ENCODE data around the gene TLCD2. TPM values are rescaled to one million over a fixed set of nuclear protein-coding genes. Genes with fewer than 3 reads are reported as not detected.

Gene TLCD2
- total and polyA plus RNA-seq, 2 of the 13 experiments (the other 11 are each of a cell fraction or from before 2014, with no cell fraction given): 0.90 to 1.1 TPM

GRCh38 chr17:1686086-1686485 lies 24.1 kb downstream of the TLCD2 start:
- CTCF ChIA-PET (ENCODE audit: low intra/inter-chr PET ratio, low total read pairs): no interaction called here
- H3K9ac ChIP-seq (ENCODE audit: insufficient read depth, low read depth, low read length): no peak overlapping the region
- H3K27ac ChIP-seq (ENCODE audit: extremely low read length, insufficient read depth, low read length): no peak overlapping the region

GRCh38 chr17:1684378-1685189 lies 25.6 kb downstream of the TLCD2 start, which contains the start of gene PRPF8:
Gene PRPF8, minus strand, starts transcription at chr17:1684867. Its CDS starts 296 bp downstream, at chr17:1684571.
- Histone ChIP-seq H4K20me1 (ENCODE audit: insufficient read depth, low read length) (peaks cover 12% of the 10 kb centered on the region), H3K4me3 (replicated peaks in 1 of 3; ENCODE audit: insufficient read depth in 1 of 3, low read depth in 2 of 3, low read length in 3 of 3) (peak within 1 kb of the TSS; percentile 88 to 90 (median 89)), H3K79me2 (ENCODE audit: insufficient read depth, low read length) (peaks cover 27% of the 10 kb centered on the region), H3K36me3 (replicated peaks in 1 of 2; ENCODE audit: control insufficient read depth in 1 of 2, insufficient read depth in 2 of 2, low read length in 2 of 2) (peaks cover 25 to 37% of the 10 kb centered on the region in 2 experiments), H3K27me3 (ENCODE audit: control insufficient read depth in 1 of 2, insufficient read depth in 2 of 2, low read length in 2 of 2) (no peaks in the 10 kb centered on the region), H3K4me2 (ENCODE audit: low read depth, low read length) (peak within 1 kb of the TSS; percentile 83), H3K9me3 (ENCODE audit: low read length) (no peaks in the 10 kb centered on the region), H3K27ac (ENCODE audit: extremely low read length, insufficient read depth, low read length) (peak within 1 kb of the TSS; percentile 88), H3K4me1 (ENCODE audit: insufficient read depth, low read length) (peaks cover 28% of the 10 kb centered on the region), H2AFZ (ENCODE audit: low read length) (peak within 1 kb of the TSS; percentile 72), H3K9ac (ENCODE audit: insufficient read depth, low read depth, low read length) (peak within 1 kb of the TSS; percentile 94)
- TSS peak; percentile 56 for BruUV-seq (replicated peaks)
- peak; percentile 94 for DNase-seq (ENCODE audit: low spot score)
- in situ Hi-C loops (cut with HindIII; ENCODE audit: extremely low pct_ligation_motif_present, low pct_unique_long_range_greater_than_20kb) (no loop called here), intact Hi-C loops (cut with micrococcal nuclease; ENCODE audit: unreplicated experiment) (loop anchor here (2.0 kb wide), 1 partner anchor 32 kb away; no protein-coding TSS in a partner anchor)
- POLR2A ChIA-PET: interaction anchor here (0.6 to 2.9 kb wide), 16 partner anchors 11 to 126 kb away, joined by 3 to 18 read pairs (median 4); partner anchors contain the start of genes RILP and SERPINF1
- peak; percentile 99 for ATAC-seq
- whole genome bisulfite sequencing (ENCODE audit: low lambda C conversion rate): 0% methylated on average over 31 of the region's 72 CpGs
- CTCF ChIA-PET (ENCODE audit: low intra/inter-chr PET ratio, low total read pairs): interaction anchor here (0.5 kb wide), 1 partner anchor 106 kb away, joined by 3 read pairs; no protein-coding TSS in a partner anchor
- peak; percentile 97 for FAIRE-seq
- no peak for TF ChIP-seq RBAK (CRISPR knock-in tag; IDR thresholded peaks at IDR 0.05)
- no peak for TF ChIP-seq ZNF251 (CRISPR knock-in tag; IDR thresholded peaks at IDR 0.05)
- TF ChIP-seq FOXO1 (CRISPR knock-in tag; IDR thresholded peaks at IDR 0.05): peak; percentile 46; the same call in 1 of the 2 replicates
- peak; percentile 78 for TF ChIP-seq MEIS2 (CRISPR knock-in tag; IDR thresholded peaks at IDR 0.05)
- TF ChIP-seq RFX1 (IDR thresholded peaks at IDR 0.05): no peak
- no peak; the same call in 1 of the 2 replicates for TF ChIP-seq SNAI1 (CRISPR knock-in tag; IDR thresholded peaks at IDR 0.05; ENCODE audit: borderline replicate concordance)
- TF ChIP-seq HNRNPH1 (optimal IDR thresholded peaks at IDR 0.05; ENCODE audit: low read depth, low read length): no peak
- no peak for TF ChIP-seq ZNF660 (CRISPR knock-in tag; IDR thresholded peaks at IDR 0.05; ENCODE audit: borderline replicate concordance, low read depth)
- TF ChIP-seq ZKSCAN8 (CRISPR knock-in tag; IDR thresholded peaks at IDR 0.05; ENCODE audit: borderline replicate concordance): peak; percentile 43; the same call in 1 of the 2 replicates
- no peak; the same call in 1 of the 2 replicates for TF ChIP-seq FOXA3 (CRISPR knock-in tag; IDR thresholded peaks at IDR 0.05)
- TF ChIP-seq ZFP41 (CRISPR knock-in tag; IDR thresholded peaks at IDR 0.05; ENCODE audit: borderline replicate concordance): no peak
- no peak; the same call in 1 of the 2 replicates for TF ChIP-seq KDM3A (CRISPR knock-in tag; IDR thresholded peaks at IDR 0.05; ENCODE audit: low read depth)
- TF ChIP-seq SALL2 (CRISPR knock-in tag; IDR thresholded peaks at IDR 0.05): no peak
- no peak for TF ChIP-seq ATF7 (IDR thresholded peaks at IDR 0.05)
- TF ChIP-seq ATF7 (CRISPR knock-in tag; IDR thresholded peaks at IDR 0.05): no peak
- no peak for TF ChIP-seq ZNF567 (CRISPR knock-in tag; IDR thresholded peaks at IDR 0.05; ENCODE audit: borderline replicate concordance)
- peak; percentile 75 for TF ChIP-seq SRY (CRISPR knock-in tag; IDR thresholded peaks at IDR 0.05)

More at GRCh38 chr17:1686086-1686485, 24.1 kb downstream of the TLCD2 start:
- no peak for ATAC-seq
- DNase-seq (ENCODE audit: low spot score): no peak
- Histone ChIP-seq H3K9me3 (ENCODE audit: low read length) (no peaks in the 10 kb centered on the region), H3K4me1 (ENCODE audit: insufficient read depth, low read length) (peaks cover 28% of the 10 kb centered on the region), H3K27me3 (ENCODE audit: control insufficient read depth in 1 of 2, insufficient read depth in 2 of 2, low read length in 2 of 2) (no peaks in the 10 kb centered on the region), H3K4me2 (ENCODE audit: low read depth, low read length) (no peak overlapping the region), H4K20me1 (ENCODE audit: insufficient read depth, low read length) (peaks cover 12% of the 10 kb centered on the region), H2AFZ (ENCODE audit: low read length) (no peak overlapping the region), H3K4me3 (replicated peaks in 1 of 3; ENCODE audit: insufficient read depth in 1 of 3, low read depth in 2 of 3, low read length in 3 of 3) (no peak overlapping the region), H3K36me3 (replicated peaks in 1 of 2; ENCODE audit: control insufficient read depth in 1 of 2, insufficient read depth in 2 of 2, low read length in 2 of 2) (peaks cover 10 to 22% of the 10 kb centered on the region in 2 experiments; a peak in 4 of 5 replicates), H3K79me2 (ENCODE audit: insufficient read depth, low read length) (peaks cover 27% of the 10 kb centered on the region)
- no peak for FAIRE-seq
- intact Hi-C loops (cut with micrococcal nuclease; ENCODE audit: unreplicated experiment): no loop called here
- POLR2A ChIA-PET: no interaction called here
- WGBS (ENCODE audit: low lambda C conversion rate): 62% methylated on average over 7 of the region's 7 CpGs
- no peak for TF ChIP-seq REL (CRISPR knock-in tag; conservative IDR thresholded peaks at IDR 0.05)
- TF ChIP-seq TEAD2 (CRISPR knock-in tag; IDR thresholded peaks at IDR 0.05): no peak
- no peak for TF ChIP-seq ZNF672 (CRISPR knock-in tag; IDR thresholded peaks at IDR 0.05)
- no peak for TF ChIP-seq MXD4 (CRISPR knock-in tag; IDR thresholded peaks at IDR 0.05)
- no peak for TF ChIP-seq ZNF44 (CRISPR knock-in tag; IDR thresholded peaks at IDR 0.05)
- TF ChIP-seq ZNF615 (CRISPR knock-in tag; IDR thresholded peaks at IDR 0.05; ENCODE audit: borderline replicate concordance): no peak
- no peak for TF ChIP-seq ZNF335 (CRISPR knock-in tag; IDR thresholded peaks at IDR 0.05)
- BruUV-seq (replicated peaks): no TSS peak
- in situ Hi-C loops (cut with HindIII; ENCODE audit: extremely low pct_ligation_motif_present, low pct_unique_long_range_greater_than_20kb): no loop called here

All from HepG2 (cell line).